Astrocyte (in vitro differentiated cells and primary cell): ENCODE measurements around the gene MAPK8IP1. TPM values are rescaled to one million over a fixed set of nuclear protein-coding genes. Genes with fewer than 3 reads are reported as not detected.

ENCODE experiments used
- total RNA-seq: library from RNA; stranded (reverse); gene quantifications from 2 replicates; pipeline ENCODE4 v1.2.1, GENCODE V29; 2021

The MAPK8IP1 gene
- total RNA-seq, 1 donor from 2014 or later = 14.7 TPM

Other genes starting within 250 kb of the MAPK8IP1 start
- gene CHST1, start 220.0 kb upstream of the MAPK8IP1 start, total RNA-seq = 2.6 and 3.0 TPM in 2 replicates
- 23.4 and 24.0 TPM in 2 replicates for gene SLC35C1, start 80.5 kb upstream of the MAPK8IP1 start, total RNA-seq
- gene CRY2, start 38.2 kb upstream of the MAPK8IP1 start, total RNA-seq = 14.4 and 16.9 TPM in 2 replicates
- 0.79 and 1.5 TPM in 2 replicates for gene FREY1, start 21.6 kb downstream of the MAPK8IP1 start, total RNA-seq
- 25.8 and 25.9 TPM in 2 replicates for gene PEX16, start 32.2 kb downstream of the MAPK8IP1 start, total RNA-seq
- 0.36 and 1.1 TPM in 2 replicates for gene LARGE2, start 37.0 kb downstream of the MAPK8IP1 start, total RNA-seq
- gene PHF21A, start 235.8 kb downstream of the MAPK8IP1 start, total RNA-seq = 64.2 and 69.3 TPM in 2 replicates